MCF 10A (cell line): Measurements from ENCODE around the gene ANP32E. TPM values are rescaled to one million over a fixed set of nuclear protein-coding genes. Genes with fewer than 3 reads are reported as not detected.

Experiments
- BruUV-seq: library from RNA; stranded (reverse); fragments of 400-500 nt; replicated peaks from 2 replicates; lab custom pipeline; 2021; lab: Mats Ljungman, UMichigan
- CTCF ChIA-PET: fragments of 300-600 bp; sonication (Branson Sonifier 250); formaldehyde crosslinking; extraction: SDS; loops from one replicate; lab custom pipeline; 2021; ENCODE audit warnings: antibody characterized with exemption, inconsistent platforms; lab: Yijun Ruan, JAX
- POLR2A ChIA-PET: fragments of 300-600, 350-650 bp; sonication (Branson Sonifier 250); formaldehyde crosslinking; extraction: SDS; loops from one replicate; lab custom pipeline; 2020; ENCODE audit warnings: antibody characterized with exemption, inconsistent platforms; lab: Yijun Ruan, JAX
- DNase-seq: peaks from one replicate; pipeline ENCODE4 v3.0.0-alpha.2; 2018; ENCODE audit not compliant: unreplicated experiment
- H3K27ac Mint-ChIP-seq: one replicate; pipeline ENCODE4 v1.8.0; 2022; ENCODE audit warnings: mild to moderate bottlenecking, low read depth, mixed read lengths; ENCODE audit not compliant: unreplicated experiment
- H3K27me3 Mint-ChIP-seq: one replicate; pipeline ENCODE4 v1.8.0; 2022; ENCODE audit warnings: mixed read lengths; ENCODE audit not compliant: insufficient read depth, unreplicated experiment
- H3K36me3 Mint-ChIP-seq: one replicate; pipeline ENCODE4 v1.8.0; 2022; ENCODE audit warnings: mild to moderate bottlenecking, moderate library complexity, mixed read lengths; ENCODE audit not compliant: insufficient read depth, unreplicated experiment
- H3K4me1 Mint-ChIP-seq: one replicate; pipeline ENCODE4 v1.8.0; 2022; ENCODE audit warnings: mixed read lengths; ENCODE audit not compliant: insufficient read depth, unreplicated experiment
- H3K4me3 Mint-ChIP-seq: one replicate; pipeline ENCODE4 v1.8.0; 2022; ENCODE audit warnings: mild to moderate bottlenecking, moderate library complexity, mixed read lengths; ENCODE audit not compliant: unreplicated experiment
- H3K9me3 Mint-ChIP-seq: one replicate; pipeline ENCODE4 v1.8.0; 2022; ENCODE audit warnings: mixed read lengths; ENCODE audit not compliant: unreplicated experiment
- intact Hi-C: fragments of 100-400 bp; cut with micrococcal nuclease; formaldehyde crosslinking; loops from 2 replicates; pipeline ENCODE4 v1.14.1; 2022
- total RNA-seq: library from RNA; stranded (reverse); gene quantifications from 2 replicates; pipeline ENCODE4 v1.2.3, GENCODE V29; 2022
- TF ChIP-seq, protein P1 (sequence below): fragments of 200-600 bp; IDR thresholded peaks from one replicate; pipeline ENCODE4 v1.8.0; 2022; ENCODE audit warnings: antibody characterized with exemption, mild to moderate bottlenecking; ENCODE audit not compliant: unreplicated experiment

Gene ANP32E
- total RNA-seq, 1 experiment from 2014 or later, result 67.3 TPM

DNA sequence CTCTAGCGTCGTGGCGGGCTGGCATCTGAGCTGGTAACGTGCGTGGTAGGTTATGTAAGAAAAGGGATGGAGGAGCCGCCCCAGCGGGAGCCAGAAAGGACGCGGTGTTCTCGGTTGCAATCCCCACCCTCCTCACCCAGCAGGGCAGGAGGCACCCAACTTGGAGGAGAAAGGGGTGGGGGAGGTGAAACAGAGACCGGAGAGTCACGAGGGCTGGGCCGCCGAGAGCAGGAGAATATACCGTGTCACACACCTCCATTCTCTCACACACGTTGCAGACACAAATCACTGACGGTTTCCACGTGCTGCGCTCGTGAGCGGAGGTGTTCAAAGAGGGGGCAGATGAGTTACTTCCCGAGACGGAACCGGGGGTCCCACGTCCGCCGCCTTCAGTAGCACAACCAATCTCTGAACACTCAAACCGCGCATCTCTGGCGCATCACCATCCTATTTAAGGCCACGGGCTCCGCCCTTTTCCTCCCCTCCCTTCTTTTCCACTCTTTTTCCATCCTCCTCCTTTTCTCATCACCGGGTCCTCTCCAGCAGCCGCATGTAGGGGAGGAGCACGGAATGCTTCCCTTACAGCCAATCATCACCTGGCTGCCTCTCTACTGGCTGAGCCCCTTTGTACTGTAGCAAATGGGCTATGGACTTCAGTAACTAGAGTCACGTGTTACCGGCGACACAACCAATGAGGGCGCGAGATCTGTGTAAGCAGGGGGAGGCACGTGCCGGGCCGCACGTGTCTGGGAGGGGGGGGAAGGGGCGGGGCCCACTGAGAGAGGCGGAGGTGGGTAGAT lies 46.0 kb upstream of the ANP32E start, which contains the start of gene CIART:
Gene CIART, plus strand, starts transcription at position 797 of the 800 bp plus-strand sequence. CDS start 714 bp downstream, outside the sequence.
- Mint-ChIP-seq H3K27me3 (no peaks in the 10 kb centered on the region), H3K36me3 (peaks cover 18% of the 10 kb centered on the region), H3K9me3 (no peaks in the 10 kb centered on the region), H3K4me1 (peaks cover 43% of the 10 kb centered on the region), H3K4me3 (peak within 1 kb of the TSS; percentile 83), H3K27ac (peak within 1 kb of the TSS; percentile 94)
- intact Hi-C loops, result loop anchor here (1.0 kb wide), 2 partner anchors 26 to 46 kb away; partner anchors contain the start of gene ANP32E
- TF ChIP-seq, protein P1, sequence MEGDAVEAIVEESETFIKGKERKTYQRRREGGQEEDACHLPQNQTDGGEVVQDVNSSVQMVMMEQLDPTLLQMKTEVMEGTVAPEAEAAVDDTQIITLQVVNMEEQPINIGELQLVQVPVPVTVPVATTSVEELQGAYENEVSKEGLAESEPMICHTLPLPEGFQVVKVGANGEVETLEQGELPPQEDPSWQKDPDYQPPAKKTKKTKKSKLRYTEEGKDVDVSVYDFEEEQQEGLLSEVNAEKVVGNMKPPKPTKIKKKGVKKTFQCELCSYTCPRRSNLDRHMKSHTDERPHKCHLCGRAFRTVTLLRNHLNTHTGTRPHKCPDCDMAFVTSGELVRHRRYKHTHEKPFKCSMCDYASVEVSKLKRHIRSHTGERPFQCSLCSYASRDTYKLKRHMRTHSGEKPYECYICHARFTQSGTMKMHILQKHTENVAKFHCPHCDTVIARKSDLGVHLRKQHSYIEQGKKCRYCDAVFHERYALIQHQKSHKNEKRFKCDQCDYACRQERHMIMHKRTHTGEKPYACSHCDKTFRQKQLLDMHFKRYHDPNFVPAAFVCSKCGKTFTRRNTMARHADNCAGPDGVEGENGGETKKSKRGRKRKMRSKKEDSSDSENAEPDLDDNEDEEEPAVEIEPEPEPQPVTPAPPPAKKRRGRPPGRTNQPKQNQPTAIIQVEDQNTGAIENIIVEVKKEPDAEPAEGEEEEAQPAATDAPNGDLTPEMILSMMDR, result no peak
- no TSS peak for BruUV-seq
- peak; percentile 99 for DNase-seq
- ChIA-PET POLR2A (interaction anchor here (0.6 to 7.1 kb wide), 28 partner anchors 8 to 1765 kb away, joined by 3 to 239 read pairs (median 4); partner anchors contain the start of genes ANP32E, APH1A, C1orf54 and CA14), CTCF (interaction anchor here (0.5 to 8.2 kb wide), 19 partner anchors 9 to 278 kb away, joined by 3 to 215 read pairs (median 4); partner anchors contain the start of genes APH1A, C1orf54, CA14 and PRPF3)

DNA sequence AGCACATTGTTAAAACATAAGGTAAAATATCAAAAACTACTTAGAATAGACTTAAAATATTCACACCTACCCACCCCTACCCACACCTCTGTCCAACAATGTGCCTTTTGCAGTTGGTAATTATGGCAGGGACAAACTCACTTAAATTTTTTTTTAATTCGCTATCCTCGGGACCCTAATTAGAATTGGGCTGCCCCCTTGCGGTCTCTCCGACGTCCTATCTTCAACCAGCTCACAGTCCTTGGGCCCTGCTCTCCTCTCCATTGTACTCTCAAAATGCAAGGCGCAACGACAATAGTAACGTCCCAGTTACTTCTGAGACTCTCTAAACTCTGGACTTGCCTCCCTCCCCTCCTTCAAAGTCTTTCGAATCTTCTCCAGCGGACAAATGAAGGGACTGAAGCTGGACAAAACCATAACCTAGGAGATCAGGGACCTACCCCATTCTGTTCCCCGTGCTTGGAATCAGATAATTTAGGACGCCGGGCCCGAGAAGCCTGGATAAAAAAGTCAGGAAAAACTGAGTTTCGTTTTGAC lies 45.4 kb upstream of the ANP32E start:
- intact Hi-C loops, result loop anchor here (1.0 kb wide), 2 partner anchors 25 to 45 kb away; partner anchors contain the start of gene ANP32E
- Mint-ChIP-seq H3K9me3 (no peaks in the 10 kb centered on the region), H3K36me3 (peaks cover 13% of the 10 kb centered on the region), H3K27me3 (no peaks in the 10 kb centered on the region), H3K4me1 (peaks cover 43% of the 10 kb centered on the region), H3K4me3 (peak overlapping the region; percentile 83), H3K27ac (peak overlapping the region; percentile 94)
- TF ChIP-seq, protein P1, result peak; percentile 86
- ChIA-PET CTCF (interaction anchor here (0.5 to 8.2 kb wide), 18 partner anchors 8 to 209 kb away, joined by 3 to 215 read pairs (median 4); partner anchors contain the start of genes APH1A, C1orf54, CA14 and PRPF3), POLR2A (interaction anchor here (0.6 to 7.1 kb wide), 27 partner anchors 9 to 394 kb away, joined by 3 to 239 read pairs (median 4); partner anchors contain the start of genes ANP32E, APH1A, C1orf54 and CA14)
- TSS peak; percentile 87 for BruUV-seq
- peak; percentile 87 for DNase-seq

DNA sequence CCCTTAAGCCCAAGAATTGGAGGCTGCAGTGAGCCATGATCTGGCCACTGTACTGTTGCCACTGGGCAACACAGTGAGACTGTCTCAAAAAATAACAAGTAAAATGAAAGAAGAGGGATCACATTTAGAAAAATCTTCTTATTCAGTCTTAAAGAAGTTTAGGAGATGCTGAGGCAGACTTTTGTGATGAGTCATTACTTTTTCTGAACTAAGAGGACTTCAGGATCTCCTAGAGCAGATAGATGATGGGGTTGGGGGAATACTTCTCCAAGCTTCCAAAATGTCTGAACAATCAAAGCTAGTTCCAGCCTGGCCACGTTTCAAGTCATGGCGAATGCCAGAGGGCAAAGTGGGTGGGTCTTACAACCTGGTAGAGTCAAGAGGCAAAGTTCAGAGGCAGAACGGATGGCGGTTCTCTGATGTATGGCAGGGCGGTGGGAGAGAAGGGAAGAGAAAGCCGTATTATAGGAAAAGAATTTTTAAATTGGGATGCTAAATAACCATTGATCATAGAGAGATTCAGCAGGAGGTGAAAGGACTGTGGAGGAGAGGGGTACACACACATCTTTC lies 44.3 kb upstream of the ANP32E start:
- no TSS peak for BruUV-seq
- TF ChIP-seq, protein P1, result no peak
- Mint-ChIP-seq H3K9me3 (no peaks in the 10 kb centered on the region), H3K36me3 (peaks cover 10% of the 10 kb centered on the region), H3K27me3 (no peaks in the 10 kb centered on the region), H3K27ac (peak overlapping the region; percentile 94), H3K4me1 (peaks cover 43% of the 10 kb centered on the region), H3K4me3 (peak overlapping the region; percentile 83)
- DNase-seq, result no peak
- intact Hi-C loops, result no loop called here
- CTCF ChIA-PET, result interaction anchor here (0.6 to 8.2 kb wide), 11 partner anchors 9 to 719 kb away, joined by 3 to 215 read pairs (median 4); partner anchors contain the start of genes APH1A and CA14
- POLR2A ChIA-PET, result interaction anchor here (0.9 to 7.1 kb wide), 8 partner anchors 9 to 212 kb away, joined by 3 to 239 read pairs (median 21); partner anchors contain the start of genes ANP32E, APH1A, C1orf54 and CA14
